ENCODE data around the gene MVB12B. TPM values are rescaled to one million over a fixed set of nuclear protein-coding genes. Genes with fewer than 3 reads are reported as not detected.

The MVB12B gene
- total and polyA plus RNA-seq, 2 of the 4 experiments (the other 2 are of a cell fraction) = 2.0 to 4.0 TPM

GRCh38 chr9:126343271-126343700 lies 16.7 kb downstream of the MVB12B start:
- 0 out of 4 replicates have a peak, but pooled peaks cover 0 to under 1% of the 10 kb centered on the region in 2 experiments for H3K79me1 ChIP-seq (ENCODE audit: low read depth in 1 of 2, low read length in 2 of 2)
- H3K14ac ChIP-seq (replicated peaks; ENCODE audit: low read depth, low read length) = no peak overlapping the region
- no TSS peak for BruUV-seq (replicated peaks)
- H2AK5ac ChIP-seq (ENCODE audit: low read depth, low read length) = no peak overlapping the region
- H2BK5ac ChIP-seq (ENCODE audit: low read depth, low read length, poor library complexity, severe bottlenecking) = no peak overlapping the region
- no peak overlapping the region for H3K23ac ChIP-seq (ENCODE audit: low read depth, low read length)
- peaks cover 8% of the 10 kb centered on the region for H3K36me3 ChIP-seq (ENCODE audit: control insufficient read depth, insufficient read depth, low read length)
- H4K20me1 ChIP-seq (ENCODE audit: insufficient read depth, low read length) = peaks cover 3% of the 10 kb centered on the region; the same call in 1 of the 2 replicates
- DNase-seq (no peak), ATAC-seq (ENCODE audit: low read depth) (no peak)
- no peak overlapping the region for H2BK120ac ChIP-seq (ENCODE audit: low read depth, low read length)
- H3K9me3 ChIP-seq (ENCODE audit: control insufficient read depth, insufficient read depth, low read length) = no peaks in the 10 kb centered on the region
- H2AFZ ChIP-seq (replicated peaks; ENCODE audit: low read length, poor library complexity) = no peak overlapping the region
- dilution Hi-C loops (cut with HindIII; ENCODE audit: low sequenced_read_pairs, unreplicated experiment) (no loop called here), in situ Hi-C loops (cut with MboI; ENCODE audit: low sequenced_read_pairs) (no loop called here), intact Hi-C loops (cut with micrococcal nuclease) (no loop called here)
- H2AK9ac ChIP-seq (replicated peaks; ENCODE audit: low read depth, low read length, poor library complexity) = no peak overlapping the region
- H3K4me2 ChIP-seq (ENCODE audit: low read depth, low read length) = no peak overlapping the region
- POLR2A ChIA-PET (ENCODE audit: unreplicated experiment) = no interaction called here
- H3K27me3 ChIP-seq (ENCODE audit: control insufficient read depth, insufficient read depth, low read length) = no peaks in the 10 kb centered on the region
- H4K8ac ChIP-seq (ENCODE audit: low read depth in 2 of 2, low read length in 2 of 2) = no peak overlapping the region
- CTCF ChIA-PET = no interaction called here
- H3K9ac ChIP-seq (ENCODE audit: low read depth, low read length) = no peak overlapping the region
- H3K4ac ChIP-seq (ENCODE audit: low read depth, low read length) = no peak overlapping the region
- TF ChIP-seq MXI1 (IDR thresholded peaks at IDR 0.05; ENCODE audit: borderline replicate concordance, low read depth, low read length) (no peak), ELK1 (IDR thresholded peaks at IDR 0.05; ENCODE audit: borderline replicate concordance, low read depth, low read length) (no peak), CEBPB (IDR thresholded peaks at IDR 0.05; ENCODE audit: low read depth, low read length) (no peak)
- no peak overlapping the region for H4K91ac ChIP-seq (ENCODE audit: insufficient read depth, low read depth, low read length)
- no peak overlapping the region for H3K4me3 ChIP-seq (ENCODE audit: insufficient read depth, low read depth, low read length)
- no peak overlapping the region for H2BK15ac ChIP-seq (ENCODE audit: low read depth, low read length)
- H3K18ac ChIP-seq (ENCODE audit: low read depth, low read length) = no peak overlapping the region
- no peak overlapping the region for H3K56ac ChIP-seq (ENCODE audit: extremely low read depth, insufficient read depth, low read length)
- no peak overlapping the region for H3K27ac ChIP-seq (ENCODE audit: insufficient read depth, low read length)
- no peak overlapping the region for H4K5ac ChIP-seq (ENCODE audit: low read depth, low read length)
- H3K9me1 ChIP-seq (ENCODE audit: insufficient read depth, low read length) = no peaks in the 10 kb centered on the region; the same call in 1 of the 2 replicates
- H3K4me1 ChIP-seq (ENCODE audit: control insufficient read depth, insufficient read depth, low read length) = peaks cover 3% of the 10 kb centered on the region
- H2BK20ac ChIP-seq (ENCODE audit: low read depth, low read length) = no peak overlapping the region
- 88% methylated on average over 4 of the region's 6 CpGs; no CpG with 5 or more reads in 1 of the 2 experiments for WGBS, 2 experiments (ENCODE audit: extremely low coverage in 2 of 2, insufficient read length in 1 of 2)
